DOHH2 (cell line): ENCODE results near the gene PODXL.
A peak's percentile ranks its signal among the peaks of the same experiment; 100 is the strongest.

ENCODE experiments used
- H3F3A ChIP-seq: fragments of 200-600 bp; sonication (generic), shearing (Covaris generic); 2 replicates; pipeline ENCODE4 v1.6.0; 2016; ENCODE audit warnings: antibody characterized with exemption, mild to moderate bottlenecking; ENCODE audit not compliant: control insufficient read depth, insufficient read depth
- H3K27ac ChIP-seq: fragments of 200-600 bp; sonication (generic); 2 replicates; pipeline ENCODE4 v1.5.1; 2014; ENCODE audit warnings: low read depth, mild to moderate bottlenecking, low read length, moderate library complexity
- H3K27me3 ChIP-seq: fragments of 200-600 bp; sonication (generic); 2 replicates; pipeline ENCODE4 v1.6.1; 2014; ENCODE audit warnings: mild to moderate bottlenecking, low read length, mixed read lengths; ENCODE audit not compliant: control insufficient read depth
- H3K36me3 ChIP-seq: fragments of 200-600 bp; sonication (generic); 2 replicates; pipeline ENCODE4 v1.6.1; 2014; ENCODE audit warnings: mild to moderate bottlenecking, low read length, moderate library complexity, mixed read lengths; ENCODE audit not compliant: control insufficient read depth
- H3K4me1 ChIP-seq: fragments of 200-600 bp; sonication (generic); 2 replicates; pipeline ENCODE4 v1.6.1; 2014; ENCODE audit warnings: mild to moderate bottlenecking, low read length, mixed read lengths; ENCODE audit not compliant: control insufficient read depth
- H3K4me2 ChIP-seq: fragments of 200-600 bp; sonication (generic); 2 replicates; pipeline ENCODE4 v1.6.0; 2014; ENCODE audit warnings: mild to moderate bottlenecking, low read length, moderate library complexity
- H3K4me3 ChIP-seq: fragments of 200-600 bp; sonication (generic); 2 replicates; pipeline ENCODE4 v1.5.1; 2014; ENCODE audit warnings: mild to moderate bottlenecking, low read length, mixed read lengths
- H3K79me2 ChIP-seq: fragments of 200-600 bp; sonication (generic); 2 replicates; pipeline ENCODE4 v1.6.1; 2014; ENCODE audit warnings: mild to moderate bottlenecking, low read length, mixed read lengths; ENCODE audit not compliant: control insufficient read depth
- H3K9me2 ChIP-seq: fragments of 200-600 bp; sonication (generic); replicated peaks from 2 replicates; pipeline ENCODE4 v1.6.1; 2014; ENCODE audit warnings: mild to moderate bottlenecking, low read length, mixed read lengths; ENCODE audit not compliant: control insufficient read depth
- H3K9me3 ChIP-seq: fragments of 200-600 bp; sonication (generic); 2 replicates; pipeline ENCODE4 v1.6.1; 2014; ENCODE audit warnings: antibody characterized with exemption, low read length, mixed read lengths; ENCODE audit not compliant: control insufficient read depth, insufficient read depth
- H4K20me1 ChIP-seq: fragments of 200-600 bp; sonication (generic); 2 replicates; pipeline ENCODE4 v1.6.0; 2014; ENCODE audit warnings: low read depth, mild to moderate bottlenecking, antibody characterized with exemption, low read length, moderate library complexity; ENCODE audit not compliant: control insufficient read depth, insufficient read depth
- CTCF ChIP-seq: fragments of 200-600 bp; sonication (generic); IDR thresholded peaks from one replicate; pipeline ENCODE4 v1.5.1; 2014; ENCODE audit warnings: antibody characterized with exemption, mild to moderate bottlenecking, low read depth, low read length; ENCODE audit not compliant: poor library complexity, severe bottlenecking
- EZH2phosphoT487 ChIP-seq: fragments of 200-600 bp; sonication (generic); IDR thresholded peaks from 2 replicates; pipeline ENCODE4 v1.6.1; 2017; ENCODE audit warnings: borderline replicate concordance, mild to moderate bottlenecking, antibody characterized with exemption, low read length, moderate library complexity, mixed read lengths

Gene PODXL

GRCh38 chr7:131556053-131556908 is at the start of gene PODXL:
Gene PODXL, minus strand, starts transcription at chr7:131556628. Its CDS starts 269 bp downstream, at chr7:131556359.
- H3K9me3 ChIP-seq: no peaks in the 10 kb centered on the region
- H3K4me1 ChIP-seq: peaks cover 35% of the 10 kb centered on the region
- peaks cover 61% of the 10 kb centered on the region for H3K27me3 ChIP-seq
- no peaks in the 10 kb centered on the region for H3K9me2 ChIP-seq
- no peak within 1 kb of the TSS for H3K27ac ChIP-seq
- H4K20me1 ChIP-seq: 0 out of 2 replicates have a peak, but pooled peaks cover 5% of the 10 kb centered on the region
- H3K36me3 ChIP-seq: no peaks in the 10 kb centered on the region
- TF ChIP-seq EZH2phosphoT487: peak; percentile 25; the same call in 1 of the 2 replicates
- TF ChIP-seq CTCF: no peak
- no peaks in the 10 kb centered on the region for H3K79me2 ChIP-seq
- peaks cover 4% of the 10 kb centered on the region; the same call in 1 of the 2 replicates for H3F3A ChIP-seq
- peak within 1 kb of the TSS; percentile 88 for H3K4me2 ChIP-seq
- H3K4me3 ChIP-seq: peak within 1 kb of the TSS; percentile 72

- no peaks in the 10 kb centered on the region for H3F3A ChIP-seq
- H3K36me3 ChIP-seq: no peaks in the 10 kb centered on the region
- no peaks in the 10 kb centered on the region for H3K79me2 ChIP-seq
- H3K4me3 ChIP-seq: no peak overlapping the region
- peaks cover 15% of the 10 kb centered on the region; the same call in 1 of the 2 replicates for H3K27me3 ChIP-seq
- H3K4me1 ChIP-seq: no peaks in the 10 kb centered on the region
- H4K20me1 ChIP-seq: no peaks in the 10 kb centered on the region
- H3K9me2 ChIP-seq: no peaks in the 10 kb centered on the region
- no peak overlapping the region for H3K27ac ChIP-seq
- no peak overlapping the region for H3K4me2 ChIP-seq
- no peaks in the 10 kb centered on the region for H3K9me3 ChIP-seq
- TF ChIP-seq EZH2phosphoT487 (no peak), CTCF (no peak)
These were observed 49.0 kb upstream of the PODXL start for GRCh38 chr7:131605280-131605878.

- Histone ChIP-seq H3K4me2 (no peak overlapping the region), H3K36me3 (no peaks in the 10 kb centered on the region), H3K4me3 (no peak overlapping the region), H3K79me2 (no peaks in the 10 kb centered on the region), H3K27ac (no peak overlapping the region), H3K27me3 (peaks cover 15% of the 10 kb centered on the region; the same call in 1 of the 2 replicates), H3F3A (no peaks in the 10 kb centered on the region), H4K20me1 (no peaks in the 10 kb centered on the region), H3K4me1 (no peaks in the 10 kb centered on the region), H3K9me2 (no peaks in the 10 kb centered on the region), H3K9me3 (no peaks in the 10 kb centered on the region)
- TF ChIP-seq EZH2phosphoT487 (no peak), CTCF (no peak)
These were observed 48.4 kb upstream of the PODXL start for GRCh38 chr7:131604841-131605279.
